SH-SY5Y (cell line): ENCODE measurements around the gene PIP5KL1.

Experiments used
- GATA2 ChIP-seq: IDR thresholded peaks from 2 replicates; pipeline ENCODE4 v1.6.1; 2011; ENCODE audit warnings: mild to moderate bottlenecking, low read depth, low read length
- GATA3 ChIP-seq: IDR thresholded peaks from 2 replicates; pipeline ENCODE4 v1.6.1; 2011; ENCODE audit warnings: low read depth, mild to moderate bottlenecking, low read length, moderate library complexity

DNA sequence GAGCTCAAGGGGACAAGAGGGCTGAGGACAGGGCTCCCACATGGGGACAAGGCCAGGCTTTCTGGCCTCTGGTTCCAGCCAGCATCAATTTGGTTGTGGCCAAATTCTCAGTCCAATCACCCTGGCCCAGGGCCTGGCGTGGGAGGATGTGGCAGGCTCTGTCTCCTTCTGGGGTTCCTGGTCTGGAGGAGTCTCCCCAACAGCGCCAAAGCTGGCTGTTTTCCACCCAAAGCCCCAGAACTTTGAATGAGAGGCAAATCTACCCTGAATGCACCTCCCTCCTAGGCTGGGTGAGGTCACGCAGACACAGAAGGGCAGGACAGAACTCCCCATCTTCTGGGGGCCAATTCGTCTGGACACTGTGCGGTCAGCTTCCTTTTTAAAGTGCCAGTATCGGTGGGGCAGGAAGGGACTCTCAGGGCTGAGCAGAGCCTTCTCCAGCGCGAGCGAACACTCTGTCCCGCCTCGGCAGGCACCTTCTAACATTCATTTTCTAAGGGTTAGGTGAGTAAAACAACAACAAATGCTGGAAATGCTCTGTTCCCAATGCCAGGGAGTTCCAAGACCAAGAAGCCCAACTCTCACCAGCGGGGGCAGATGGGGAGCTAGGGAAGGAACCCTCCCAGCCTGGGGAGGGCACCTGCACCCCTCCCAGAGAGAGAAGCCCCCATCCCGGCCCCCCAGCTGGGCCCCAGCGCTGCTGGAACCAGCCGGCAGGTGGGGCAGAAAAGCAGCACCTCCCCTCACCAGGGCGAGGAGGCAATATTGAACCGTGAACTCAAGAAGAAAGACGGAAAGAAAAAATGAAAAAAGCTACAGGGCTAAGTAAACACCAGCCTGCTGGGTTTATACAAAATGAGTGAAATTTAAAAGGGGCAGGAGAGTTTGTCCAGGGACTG, 10.7 kb upstream of the PIP5KL1 start:
- no peak for TF ChIP-seq GATA2
- no peak for TF ChIP-seq GATA3
